Hypothalamus (tissue), 51 donors: Measurements from ENCODE around the gene GRB10.

Experiments used
- DNase-seq, 51 donors: peaks; one replicate each; lab custom pipeline; 2025; lab: John Stamatoyannopoulos, UW

GRB10 gene

DNA sequence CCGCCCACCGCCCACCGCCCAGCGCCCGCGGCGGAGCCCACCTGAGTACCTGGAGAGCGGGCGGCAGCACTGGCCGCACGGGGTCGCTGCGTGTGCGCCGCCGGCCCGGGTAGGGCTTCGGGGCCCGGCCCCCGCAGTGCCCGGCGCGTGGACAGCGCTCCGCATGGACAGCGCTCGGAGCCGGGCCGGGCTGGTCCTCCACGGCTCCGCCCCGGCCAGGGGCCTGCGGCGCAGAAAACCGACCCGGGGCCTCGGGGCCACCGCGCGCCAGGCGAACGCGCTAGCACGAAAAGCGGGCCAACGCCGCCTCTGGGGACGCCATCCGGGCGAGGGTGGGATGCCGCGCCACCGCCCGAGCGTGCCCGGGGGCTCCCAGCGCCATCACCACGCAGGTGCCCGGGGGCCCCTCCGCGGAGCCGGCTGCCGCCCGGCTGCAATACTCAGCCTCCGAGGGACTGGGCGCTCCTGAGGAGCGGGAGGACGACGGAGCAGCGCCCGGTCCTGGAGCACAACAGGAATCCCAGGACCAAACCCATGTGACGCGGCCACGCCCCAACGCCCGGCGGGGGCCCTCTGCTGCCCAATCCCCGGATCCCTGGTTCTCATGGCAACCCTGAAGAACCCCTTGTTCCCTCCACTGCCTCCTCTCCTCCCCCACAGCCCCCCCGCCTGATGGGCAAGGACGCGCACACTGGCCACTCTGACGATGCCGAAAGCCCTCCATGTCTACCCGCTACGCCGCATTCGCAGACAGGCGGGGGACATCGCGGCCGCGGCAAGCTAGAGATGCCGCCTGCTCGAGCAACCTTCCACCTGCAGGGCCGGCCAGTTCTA is at the start of gene GRB10:
GRB10 (minus strand) TSS at position 522 of the 834 bp plus-strand sequence. CDS start 50,574 bp downstream, outside the sequence.
- peak in 50 of 51 donors; percentile 9 to 87 (median 66) for DNase-seq

DNA sequence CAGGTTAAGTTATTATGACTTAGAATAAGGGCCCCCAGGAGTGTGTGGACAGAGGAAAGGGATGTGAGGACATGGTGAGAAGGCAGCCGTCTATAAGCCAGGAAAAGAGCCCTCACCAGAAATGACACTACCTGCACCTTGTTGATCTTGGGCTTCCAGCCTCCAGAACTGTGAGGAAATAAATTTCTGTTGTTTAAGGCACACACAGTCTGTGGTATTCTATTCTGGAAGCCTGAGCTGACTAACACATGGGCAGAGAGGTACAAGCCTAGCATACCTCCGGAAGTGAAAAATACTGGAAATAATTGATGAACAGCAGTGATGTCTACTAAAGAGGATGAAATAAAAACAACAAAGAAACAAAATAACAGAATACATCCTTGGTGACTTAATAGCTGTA is 46.1 kb upstream of the GRB10 start:
- DNase-seq = no peak

DNA sequence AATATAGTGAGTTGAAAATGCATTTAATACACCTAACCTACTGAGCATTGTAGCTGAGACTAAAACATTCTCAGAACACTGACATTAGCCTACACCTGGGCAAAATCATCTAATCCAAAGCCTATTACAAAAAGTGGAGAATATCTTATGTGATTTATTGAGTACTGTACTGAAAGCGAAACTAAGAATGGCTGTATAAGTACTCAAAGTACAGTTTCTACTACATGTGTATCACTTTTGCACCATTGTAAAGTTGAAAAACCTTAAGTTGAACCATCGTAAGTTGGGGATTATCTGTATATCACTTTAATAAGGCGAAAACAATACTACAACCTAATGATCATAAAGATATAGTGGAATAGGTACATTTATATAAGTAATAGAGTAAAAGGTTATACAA is 45.4 kb upstream of the GRB10 start:
- no peak for DNase-seq

DNA sequence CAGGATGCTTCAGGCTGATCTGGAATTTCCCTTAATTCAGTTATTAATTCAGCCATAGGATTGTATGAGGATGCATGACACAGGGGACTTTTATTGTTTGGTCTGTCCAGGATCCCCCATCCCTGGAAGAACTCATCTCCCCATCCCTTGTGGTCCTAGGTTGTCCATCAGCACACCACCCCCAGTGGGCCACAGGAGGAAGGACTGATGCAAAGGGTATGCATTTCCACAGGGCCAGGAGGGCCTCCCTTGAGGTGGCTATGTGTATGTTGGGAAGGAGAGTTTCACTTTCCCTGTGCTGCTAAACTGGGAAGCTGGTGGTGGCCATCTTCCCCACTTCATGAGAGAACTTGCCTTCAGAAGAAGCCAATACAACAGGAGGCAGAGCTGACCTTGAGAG is 44.6 kb upstream of the GRB10 start:
- DNase-seq = no peak

DNA sequence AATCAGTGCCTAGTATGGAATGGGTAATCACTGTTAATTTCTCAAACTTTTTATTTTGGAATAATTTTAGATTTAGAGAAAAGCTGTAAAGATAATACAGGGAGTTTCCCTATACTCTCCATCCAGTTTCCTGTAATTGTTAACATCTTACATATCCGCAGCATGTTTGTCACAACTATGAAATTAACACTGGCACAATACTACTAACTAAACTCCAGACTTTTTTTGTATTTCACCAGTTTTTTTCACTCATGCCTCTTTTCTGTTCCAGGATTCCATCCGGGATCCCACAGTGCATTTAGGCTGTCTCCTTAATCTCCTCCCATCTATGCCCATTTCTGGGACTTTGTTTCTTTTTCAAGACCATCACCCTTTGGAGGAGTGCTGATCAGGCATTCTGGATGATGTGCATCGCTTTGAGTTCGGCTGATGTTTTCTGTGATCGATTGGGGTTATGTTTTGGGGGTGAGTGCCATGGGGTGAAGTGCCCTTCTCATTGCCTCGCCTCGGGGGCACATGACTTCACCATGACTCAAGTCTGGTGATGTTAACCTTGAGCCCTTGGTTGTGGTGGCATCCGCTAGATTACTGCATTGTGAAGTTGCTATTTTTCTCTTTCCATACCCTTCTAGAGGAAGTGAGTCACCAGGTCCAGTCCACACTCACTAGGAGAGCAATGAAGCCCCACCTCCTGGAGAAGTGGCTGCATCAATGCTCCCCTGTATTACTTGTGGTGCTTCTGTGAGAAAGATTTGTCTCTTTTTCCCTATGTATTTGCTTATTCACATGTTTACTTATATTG is 43.9 kb upstream of the GRB10 start:
- DNase-seq = no peak

DNA sequence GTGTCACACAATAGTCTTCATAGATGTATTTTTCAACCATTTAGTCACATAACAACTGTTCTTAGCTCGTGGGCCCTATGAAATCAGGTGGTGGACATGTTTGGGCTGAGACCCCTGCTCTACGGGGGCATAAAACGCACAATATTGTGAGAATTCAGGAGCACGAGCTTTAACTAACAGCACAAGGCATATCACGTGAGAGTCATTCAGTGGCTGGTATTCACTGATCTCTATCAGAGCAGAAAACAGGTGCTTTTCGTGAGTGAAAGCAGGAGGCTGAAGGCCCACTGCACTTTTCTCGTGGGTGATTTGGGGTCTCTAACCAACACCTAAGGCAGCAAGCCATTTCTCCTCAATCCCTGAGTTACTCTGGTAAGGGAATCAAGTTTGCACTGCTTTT is 42.8 kb upstream of the GRB10 start:
- no peak for DNase-seq

DNA sequence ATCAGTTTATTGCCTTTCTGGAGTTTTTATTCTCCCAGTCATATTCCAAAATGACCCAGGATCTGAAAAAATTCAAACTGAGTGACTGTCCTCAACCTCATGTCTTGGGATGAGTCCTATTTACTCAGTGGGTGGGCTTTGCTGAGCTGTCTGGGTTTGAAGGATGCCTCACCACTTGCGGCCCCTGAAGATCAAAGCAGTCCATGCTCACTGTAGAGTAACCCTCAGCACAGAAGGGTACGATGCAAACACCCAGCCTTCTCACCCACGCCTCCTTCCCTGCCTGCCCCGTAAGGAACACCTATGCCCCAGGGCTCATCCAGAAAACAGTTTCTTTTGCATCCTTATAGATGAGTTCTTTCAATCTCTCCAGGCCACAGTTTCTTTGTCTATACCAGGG is 42.2 kb upstream of the GRB10 start:
- DNase-seq = no peak

DNA sequence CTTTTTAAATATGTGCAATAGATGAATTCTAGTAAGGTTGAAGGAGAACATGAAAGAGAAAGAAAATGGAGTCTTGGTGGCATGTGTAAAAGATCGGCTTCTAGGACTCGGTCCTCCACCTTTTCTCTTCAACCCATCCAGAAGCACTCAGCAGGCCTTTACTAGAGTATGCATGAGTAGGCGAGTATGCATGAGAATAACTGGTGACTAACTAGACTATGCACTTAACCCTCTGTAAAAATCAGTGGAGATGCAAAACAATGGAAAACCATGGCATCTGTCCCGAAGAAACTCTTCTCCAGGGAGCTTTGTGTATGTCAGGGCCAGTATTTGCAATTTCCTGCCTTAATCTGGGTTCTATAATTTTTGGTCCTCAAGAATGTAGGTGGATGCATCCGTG is 40.0 kb upstream of the GRB10 start:
- no peak for DNase-seq

DNA sequence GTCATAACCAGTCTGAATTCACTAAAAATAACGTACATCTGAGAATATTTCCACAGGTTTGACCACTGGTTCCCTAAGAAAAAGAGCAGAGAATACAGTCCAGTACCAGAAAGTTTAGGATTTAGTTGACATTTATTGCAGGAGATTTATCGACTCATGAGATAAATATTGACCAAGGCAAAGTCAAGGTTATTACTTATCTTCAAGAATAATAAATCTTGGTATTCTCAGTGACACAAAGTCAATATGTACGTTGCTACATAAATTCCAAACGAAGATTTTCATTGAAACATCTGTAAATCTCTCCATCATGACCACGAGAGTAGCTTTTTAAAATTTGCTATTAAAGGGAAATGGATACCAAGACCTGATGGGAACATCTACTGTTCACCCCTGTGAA is 39.4 kb upstream of the GRB10 start:
- no peak for DNase-seq

DNA sequence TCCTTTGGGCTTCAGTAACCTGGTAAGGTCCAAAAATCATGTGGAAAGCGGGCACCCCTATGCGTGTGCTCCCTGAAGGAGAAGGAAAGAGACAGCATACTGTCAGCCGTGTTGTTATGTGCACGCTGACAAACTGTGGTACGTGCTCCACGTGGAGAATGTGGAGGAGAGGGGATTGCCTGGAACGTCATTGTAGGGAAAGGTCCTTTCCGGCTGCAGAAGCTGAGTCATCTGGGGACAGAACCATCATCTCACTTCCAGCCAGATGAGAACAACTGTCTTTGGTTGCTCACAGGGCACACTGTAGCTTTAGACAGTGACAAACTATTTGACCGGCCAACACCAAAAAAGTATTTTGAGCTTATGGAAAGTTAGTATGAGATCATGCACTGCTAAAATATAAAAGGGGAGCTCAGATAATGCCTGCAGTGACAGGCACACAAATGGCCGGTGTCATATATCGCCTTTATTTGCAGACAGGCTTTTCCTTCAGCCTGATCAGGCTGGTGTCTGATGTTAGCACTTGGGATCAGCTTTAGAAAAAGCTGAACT is 38.8 kb upstream of the GRB10 start:
- no peak for DNase-seq

DNA sequence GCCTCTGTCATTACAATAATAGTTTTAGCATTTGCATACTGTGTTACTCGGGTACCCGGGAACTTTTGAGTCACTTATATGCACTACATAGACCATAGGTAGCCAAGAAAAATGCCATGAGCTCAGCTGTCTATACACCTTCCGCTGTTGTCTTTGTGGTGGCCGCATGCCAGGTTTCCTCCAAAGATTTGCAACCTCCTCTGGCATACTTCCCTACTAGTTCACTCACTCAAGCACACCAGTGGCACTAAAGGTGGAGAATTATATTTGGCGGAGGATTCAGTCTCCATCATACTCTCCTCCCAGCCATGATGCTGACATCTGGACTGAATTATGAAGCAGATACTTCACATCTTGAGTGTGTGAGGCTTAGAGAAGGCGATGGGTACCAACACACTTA is 35.6 kb upstream of the GRB10 start:
- DNase-seq = no peak

DNA sequence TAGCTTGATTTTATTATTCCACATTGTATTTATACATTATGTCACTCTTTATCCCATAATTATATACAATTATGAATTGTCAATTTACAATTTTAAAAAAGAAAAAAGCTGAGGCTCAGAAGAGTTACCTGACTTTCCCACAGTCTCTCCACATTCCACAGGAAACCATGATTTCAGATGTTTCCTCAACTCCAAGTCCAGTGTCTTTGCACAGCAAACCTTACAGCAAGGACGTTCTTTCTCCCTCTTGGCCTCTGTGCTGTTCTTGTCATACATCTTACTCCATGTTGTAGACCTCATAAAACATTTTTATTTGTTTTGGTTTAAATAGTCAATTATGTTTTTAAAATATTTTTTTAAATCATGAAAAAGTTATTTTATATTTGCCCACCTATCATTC is 34.9 kb upstream of the GRB10 start:
- no peak for DNase-seq

DNA sequence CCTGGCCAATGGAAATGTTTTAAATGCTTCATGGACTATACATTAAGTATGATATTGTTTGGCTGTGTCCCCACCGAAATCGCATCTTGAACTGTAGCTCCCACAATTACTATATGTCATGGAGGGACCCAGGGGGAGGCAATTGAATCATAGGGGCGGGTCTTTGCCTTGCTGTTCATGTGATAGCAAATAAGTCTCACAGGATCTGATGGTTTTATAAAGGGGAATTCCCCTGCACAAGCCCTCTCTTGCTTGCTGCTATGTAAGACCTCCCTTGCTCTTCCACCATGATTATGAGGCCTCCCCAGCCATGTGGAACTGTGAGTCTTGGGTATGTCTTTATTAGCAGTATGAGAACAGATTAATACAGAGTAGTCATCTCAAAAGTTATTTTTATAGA is 32.4 kb upstream of the GRB10 start:
- DNase-seq = no peak

DNA sequence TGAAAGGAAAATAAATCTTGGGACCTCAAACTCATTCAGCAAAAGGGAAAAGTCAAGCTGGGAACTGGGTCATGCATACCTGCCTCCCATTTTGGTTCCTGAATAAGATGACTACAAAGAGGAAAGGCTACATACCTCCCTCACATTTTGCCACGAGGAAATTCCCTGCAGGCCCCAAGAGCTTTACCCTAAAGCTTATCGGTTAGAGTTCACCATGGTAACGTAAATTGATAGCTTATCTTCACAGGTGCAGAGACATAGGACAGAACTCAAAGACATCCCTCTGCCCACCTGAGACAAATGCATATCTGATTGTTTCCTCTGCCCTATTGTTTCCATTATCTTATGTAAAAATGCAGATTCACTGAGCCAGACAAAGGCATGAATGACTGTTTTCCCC is 31.5 kb upstream of the GRB10 start:
- no peak for DNase-seq

DNA sequence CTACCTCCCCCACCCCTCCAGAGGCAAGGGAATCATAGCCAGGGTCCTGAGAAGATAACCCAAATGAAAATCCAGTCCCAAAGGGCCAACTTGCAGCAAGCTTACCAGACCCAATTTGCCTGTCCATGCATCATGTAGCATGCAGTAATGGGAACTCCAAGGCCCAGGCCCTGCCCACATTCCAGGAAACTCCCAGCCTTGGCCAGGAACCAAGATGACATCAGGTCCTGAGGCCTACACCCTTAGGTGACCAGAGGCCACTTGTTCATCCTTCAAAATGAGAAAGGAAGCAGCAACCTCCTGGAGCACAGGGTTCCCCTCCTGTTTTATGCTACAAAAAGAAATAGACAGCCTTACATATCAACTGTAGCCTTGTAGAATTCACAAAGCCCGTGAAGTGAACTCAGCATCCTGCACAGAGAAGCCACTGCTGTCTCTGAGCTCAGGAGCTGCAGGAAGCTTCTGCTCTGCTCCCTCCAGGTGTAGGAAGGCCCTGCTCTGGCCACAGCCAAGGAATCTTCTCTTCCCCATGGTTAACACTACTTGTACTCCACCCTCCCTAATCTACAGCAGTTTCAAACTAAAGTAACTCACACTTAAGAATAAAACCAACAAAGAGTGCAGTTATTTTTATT is 30.3 kb upstream of the GRB10 start:
- peak in 1 of 51 donors; percentile 5 for DNase-seq

DNA sequence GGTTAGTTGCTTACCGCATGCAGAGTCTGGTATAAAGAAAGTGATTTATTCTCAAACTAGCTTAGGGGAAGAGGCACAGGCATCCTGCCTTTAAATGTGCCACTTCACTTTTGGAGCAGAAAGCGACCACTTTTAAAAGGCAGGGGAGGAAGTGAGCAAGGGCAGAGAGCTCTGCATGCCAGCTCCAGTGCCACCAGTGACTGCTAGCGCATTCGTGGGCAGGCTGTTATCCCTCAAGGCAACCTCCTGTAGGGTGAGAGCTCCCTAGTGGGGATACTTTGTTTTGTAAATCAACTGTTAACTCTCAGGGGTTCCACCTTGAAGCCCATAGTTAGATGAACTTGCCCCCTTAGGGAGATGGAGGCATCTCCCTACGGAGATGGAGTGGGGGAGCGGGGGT is 29.4 kb upstream of the GRB10 start:
- no peak for DNase-seq

DNA sequence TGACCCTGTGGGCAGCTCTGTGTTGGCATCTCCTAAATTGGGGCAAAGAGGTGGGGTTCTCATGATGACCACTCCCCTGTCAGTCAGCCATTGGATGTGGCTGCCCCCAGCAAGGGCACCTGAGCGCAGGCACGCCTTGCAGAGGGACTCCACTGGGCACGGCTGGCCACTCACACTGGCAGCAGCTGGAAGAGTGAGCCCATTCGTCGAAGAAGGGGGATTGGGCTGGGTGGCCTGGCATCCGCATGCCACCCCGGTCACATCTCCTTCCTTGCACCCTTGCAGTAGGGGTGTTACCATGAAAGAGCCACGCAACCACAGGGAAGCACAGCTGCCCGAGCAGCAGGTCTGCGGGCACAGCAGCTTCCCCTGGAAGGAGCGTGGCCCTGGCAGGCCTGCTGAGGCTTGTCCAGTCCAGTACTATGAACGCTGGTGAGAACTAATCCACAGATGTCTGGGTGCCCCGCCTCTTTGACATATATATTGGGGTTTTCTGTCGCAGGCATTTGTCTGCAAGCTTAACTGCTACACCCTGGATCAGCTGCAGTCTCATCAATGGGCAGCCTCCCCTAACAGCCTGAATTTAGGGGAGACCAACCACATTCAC is 25.7 kb upstream of the GRB10 start:
- no peak for DNase-seq

DNA sequence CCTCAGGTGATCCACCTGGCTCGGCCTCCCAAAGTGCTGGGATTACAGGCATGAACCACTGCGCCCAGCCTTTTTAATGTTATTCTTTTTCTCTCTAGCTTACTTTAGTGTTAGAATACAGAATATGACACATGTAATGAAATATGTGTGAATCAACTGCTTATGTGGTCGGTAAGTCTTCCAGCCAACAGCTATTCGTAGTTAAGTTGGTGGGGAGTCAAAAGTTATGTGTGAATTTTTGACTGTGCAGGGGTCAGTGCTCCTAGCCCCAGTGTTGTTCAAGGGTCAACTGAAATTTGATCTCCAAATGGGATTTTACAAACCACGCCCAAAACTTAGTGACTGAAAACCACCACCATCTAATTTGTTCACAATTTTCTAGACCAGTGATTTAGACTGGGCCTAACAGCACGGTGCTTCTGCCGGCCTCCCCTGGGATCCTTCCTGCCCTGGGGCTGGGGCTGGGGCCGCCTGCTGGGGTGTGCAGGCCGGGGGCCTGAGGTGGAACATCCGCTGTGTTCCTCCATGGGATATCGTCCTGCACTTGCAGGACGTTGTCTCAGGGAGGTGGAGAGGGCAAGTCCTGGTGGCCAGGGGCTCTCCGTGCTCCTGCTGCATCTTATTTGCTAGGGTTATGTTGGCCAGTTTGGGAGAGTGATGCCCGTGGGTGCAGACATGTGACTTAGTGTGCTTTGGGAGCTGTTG is 24.5 kb upstream of the GRB10 start:
- DNase-seq = no peak

DNA sequence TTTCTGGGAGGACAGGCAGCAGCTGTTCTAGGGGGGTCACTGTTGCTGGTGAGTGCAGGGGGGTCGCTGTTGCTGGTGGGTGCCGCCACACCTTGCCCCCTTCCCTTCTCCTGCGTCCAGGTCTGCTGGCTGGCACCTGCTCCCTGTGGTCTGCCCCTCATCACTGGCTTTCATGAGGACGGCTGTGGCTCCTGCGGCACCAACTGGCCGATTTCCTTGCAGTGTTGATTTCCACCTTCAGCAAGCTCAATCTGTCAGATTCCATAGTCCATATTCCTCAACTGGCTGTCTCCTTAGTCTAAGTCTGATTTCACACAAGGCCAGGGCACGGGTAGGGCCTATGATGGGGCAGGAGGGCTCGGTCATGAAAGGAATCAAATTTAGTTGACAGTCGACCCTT is 23.4 kb upstream of the GRB10 start:
- no peak for DNase-seq

DNA sequence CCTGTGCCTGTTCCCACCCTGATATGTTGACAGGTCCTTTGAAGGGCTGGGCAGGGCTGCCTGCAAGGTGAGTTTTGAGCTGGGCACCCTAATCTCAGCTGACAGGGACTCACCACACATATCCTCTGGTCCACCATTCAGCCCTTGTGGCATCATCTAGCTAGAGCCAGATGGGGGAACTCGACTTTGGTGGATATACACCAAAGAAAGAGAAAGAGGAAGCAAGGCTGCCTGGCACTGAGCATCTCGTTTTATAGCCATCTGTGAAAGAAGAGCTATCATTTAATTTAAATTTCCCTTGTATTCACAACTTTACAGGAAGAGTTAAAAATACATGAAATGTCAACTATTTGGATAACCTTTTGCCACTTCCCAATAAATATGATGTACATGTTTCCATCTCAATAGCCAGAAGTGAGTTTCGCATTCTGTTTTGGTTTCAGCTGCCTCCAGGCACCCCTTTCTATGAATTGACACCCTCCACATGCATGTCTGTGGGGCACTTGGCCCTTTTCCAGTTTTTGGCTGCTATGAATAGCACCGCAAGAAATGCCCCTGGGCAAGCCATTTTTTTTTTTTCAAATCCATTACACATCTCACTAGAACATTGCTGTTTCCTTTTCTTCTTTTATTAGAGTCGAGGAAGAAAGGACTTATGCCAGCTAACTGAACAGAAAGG is 22.9 kb upstream of the GRB10 start:
- no peak for DNase-seq
